ENCODE measurements around the gene BICD1. TPM values are rescaled to one million over a fixed set of nuclear protein-coding genes. Genes with fewer than 3 reads are reported as not detected.

Gene BICD1
- total and polyA plus RNA-seq, 2 of the 13 experiments (the other 11 are each of a cell fraction or from before 2014, with no cell fraction given) = 4.5 to 5.2 TPM

- TF ChIP-seq HNRNPL (IDR thresholded peaks at IDR 0.05; ENCODE audit: low read depth, low read length) (no peak), ZNF235 (CRISPR knock-in tag; IDR thresholded peaks at IDR 0.05; ENCODE audit: borderline replicate concordance) (no peak), ZNF33A (CRISPR knock-in tag; IDR thresholded peaks at IDR 0.05; ENCODE audit: borderline replicate concordance) (no peak), IKZF5 (CRISPR knock-in tag; IDR thresholded peaks at IDR 0.05) (no peak)
- TF ChIP-seq, protein P1, sequence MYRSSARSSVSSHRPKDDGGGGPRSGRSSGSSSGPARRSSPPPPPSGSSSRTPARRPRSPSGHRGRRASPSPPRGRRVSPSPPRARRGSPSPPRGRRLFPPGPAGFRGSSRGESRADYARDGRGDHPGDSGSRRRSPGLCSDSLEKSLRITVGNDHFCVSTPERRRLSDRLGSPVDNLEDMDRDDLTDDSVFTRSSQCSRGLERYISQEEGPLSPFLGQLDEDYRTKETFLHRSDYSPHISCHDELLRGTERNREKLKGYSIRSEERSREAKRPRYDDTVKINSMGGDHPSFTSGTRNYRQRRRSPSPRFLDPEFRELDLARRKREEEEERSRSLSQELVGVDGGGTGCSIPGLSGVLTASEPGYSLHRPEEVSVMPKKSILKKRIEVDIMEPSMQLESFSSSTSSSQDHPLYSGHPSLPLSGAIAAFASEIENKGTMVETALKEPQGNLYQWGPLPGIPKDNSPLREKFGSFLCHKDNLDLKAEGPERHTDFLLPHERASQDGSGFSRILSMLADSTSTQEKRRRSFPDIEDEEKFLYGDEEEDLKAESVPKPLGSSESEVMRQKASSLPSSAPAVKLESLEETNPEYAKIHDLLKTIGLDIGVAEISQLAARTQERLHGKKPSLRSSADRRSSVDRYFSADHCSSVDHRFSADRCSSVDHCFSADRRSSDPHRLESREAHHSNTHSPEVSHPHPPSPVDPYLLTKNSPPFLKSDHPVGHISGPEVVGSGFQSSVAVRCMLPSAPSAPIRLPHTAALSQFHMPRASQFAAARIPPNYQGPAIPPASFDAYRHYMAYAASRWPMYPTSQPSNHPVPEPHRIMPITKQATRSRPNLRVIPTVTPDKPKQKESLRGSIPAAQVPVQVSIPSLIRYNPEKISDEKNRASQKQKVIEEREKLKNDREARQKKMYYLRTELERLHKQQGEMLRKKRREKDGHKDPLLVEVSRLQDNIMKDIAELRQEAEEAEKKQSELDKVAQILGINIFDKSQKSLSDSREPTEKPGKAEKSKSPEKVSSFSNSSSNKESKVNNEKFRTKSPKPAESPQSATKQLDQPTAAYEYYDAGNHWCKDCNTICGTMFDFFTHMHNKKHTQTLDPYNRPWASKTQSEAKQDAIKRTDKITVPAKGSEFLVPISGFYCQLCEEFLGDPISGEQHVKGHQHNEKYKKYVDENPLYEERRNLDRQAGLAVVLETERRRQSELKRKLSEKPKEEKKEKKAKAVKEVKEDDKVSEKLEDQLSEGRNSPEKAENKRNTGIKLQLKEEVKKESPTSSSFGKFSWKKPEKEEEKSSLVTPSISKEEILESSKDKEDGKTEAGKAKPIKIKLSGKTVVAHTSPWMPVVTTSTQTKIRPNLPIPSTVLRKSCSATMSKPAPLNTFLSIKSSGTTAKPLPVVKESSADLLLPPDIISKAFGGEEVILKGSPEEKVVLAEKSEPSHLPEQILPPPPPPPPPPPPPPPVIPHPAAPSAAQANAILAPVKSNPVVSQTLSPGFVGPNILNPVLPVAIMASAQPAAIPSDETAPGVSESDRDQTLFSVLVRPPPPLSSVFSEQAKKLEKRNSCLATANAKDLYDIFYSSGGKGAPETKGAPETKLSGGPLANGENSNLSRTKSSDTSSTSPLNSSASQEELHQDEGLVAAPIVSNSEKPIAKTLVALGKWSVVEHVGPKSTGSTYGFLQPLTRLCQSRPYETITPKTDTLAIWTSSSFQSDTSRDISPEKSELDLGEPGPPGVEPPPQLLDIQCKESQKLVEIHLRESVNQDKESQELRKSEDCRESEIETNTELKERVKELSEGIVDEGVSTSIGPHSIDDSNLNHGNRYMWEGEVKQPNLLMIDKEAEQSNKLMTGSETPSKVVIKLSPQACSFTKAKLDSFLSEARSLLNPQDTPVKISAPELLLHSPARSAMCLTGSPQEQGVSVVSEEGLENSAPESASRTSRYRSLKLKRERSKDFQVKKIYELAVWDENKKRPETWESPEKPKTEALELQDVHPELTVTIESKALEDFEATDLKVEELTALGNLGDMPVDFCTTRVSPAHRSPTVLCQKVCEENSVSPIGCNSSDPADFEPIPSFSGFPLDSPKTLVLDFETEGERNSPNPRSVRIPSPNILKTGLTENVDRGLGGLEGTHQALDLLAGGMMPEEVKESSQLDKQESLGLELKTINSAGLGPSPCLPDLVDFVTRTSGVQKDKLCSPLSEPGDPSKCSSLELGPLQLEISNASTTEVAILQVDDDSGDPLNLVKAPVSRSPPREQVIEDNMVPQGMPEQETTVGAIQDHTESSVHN (CRISPR knock-in tag; IDR thresholded peaks at IDR 0.05) = no peak
These were observed 275.6 kb downstream of the BICD1 start (continued) for GRCh38 chr12:32382226-32382625.

All from HepG2 (cell line).